ENCODE results near the gene EIF4A3.

The EIF4A3 gene

DNA sequence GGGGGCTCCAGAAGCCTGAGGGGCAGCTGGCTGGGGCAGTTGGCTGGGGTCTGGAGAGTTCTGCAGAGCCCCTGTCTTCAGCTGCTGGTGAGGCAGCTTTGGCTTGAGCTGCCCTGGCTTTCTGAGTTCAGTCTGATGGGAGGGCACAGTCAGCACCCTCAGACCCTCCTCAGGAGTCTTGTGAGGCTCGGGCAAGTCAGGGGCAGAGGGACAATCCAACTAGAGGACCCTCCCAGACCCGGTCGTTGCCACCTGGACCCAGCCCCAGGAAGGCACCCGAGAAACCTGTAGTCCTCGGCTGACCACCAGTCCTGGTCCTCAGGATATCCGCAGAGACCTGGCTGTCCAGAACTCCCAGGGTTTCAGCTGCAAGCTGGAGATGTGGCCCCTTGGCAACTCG, 24.8 kb upstream of the EIF4A3 start:
- TF ChIP-seq, protein P1, sequence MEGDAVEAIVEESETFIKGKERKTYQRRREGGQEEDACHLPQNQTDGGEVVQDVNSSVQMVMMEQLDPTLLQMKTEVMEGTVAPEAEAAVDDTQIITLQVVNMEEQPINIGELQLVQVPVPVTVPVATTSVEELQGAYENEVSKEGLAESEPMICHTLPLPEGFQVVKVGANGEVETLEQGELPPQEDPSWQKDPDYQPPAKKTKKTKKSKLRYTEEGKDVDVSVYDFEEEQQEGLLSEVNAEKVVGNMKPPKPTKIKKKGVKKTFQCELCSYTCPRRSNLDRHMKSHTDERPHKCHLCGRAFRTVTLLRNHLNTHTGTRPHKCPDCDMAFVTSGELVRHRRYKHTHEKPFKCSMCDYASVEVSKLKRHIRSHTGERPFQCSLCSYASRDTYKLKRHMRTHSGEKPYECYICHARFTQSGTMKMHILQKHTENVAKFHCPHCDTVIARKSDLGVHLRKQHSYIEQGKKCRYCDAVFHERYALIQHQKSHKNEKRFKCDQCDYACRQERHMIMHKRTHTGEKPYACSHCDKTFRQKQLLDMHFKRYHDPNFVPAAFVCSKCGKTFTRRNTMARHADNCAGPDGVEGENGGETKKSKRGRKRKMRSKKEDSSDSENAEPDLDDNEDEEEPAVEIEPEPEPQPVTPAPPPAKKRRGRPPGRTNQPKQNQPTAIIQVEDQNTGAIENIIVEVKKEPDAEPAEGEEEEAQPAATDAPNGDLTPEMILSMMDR (IDR thresholded peaks at IDR 0.05) = no peak

DNA sequence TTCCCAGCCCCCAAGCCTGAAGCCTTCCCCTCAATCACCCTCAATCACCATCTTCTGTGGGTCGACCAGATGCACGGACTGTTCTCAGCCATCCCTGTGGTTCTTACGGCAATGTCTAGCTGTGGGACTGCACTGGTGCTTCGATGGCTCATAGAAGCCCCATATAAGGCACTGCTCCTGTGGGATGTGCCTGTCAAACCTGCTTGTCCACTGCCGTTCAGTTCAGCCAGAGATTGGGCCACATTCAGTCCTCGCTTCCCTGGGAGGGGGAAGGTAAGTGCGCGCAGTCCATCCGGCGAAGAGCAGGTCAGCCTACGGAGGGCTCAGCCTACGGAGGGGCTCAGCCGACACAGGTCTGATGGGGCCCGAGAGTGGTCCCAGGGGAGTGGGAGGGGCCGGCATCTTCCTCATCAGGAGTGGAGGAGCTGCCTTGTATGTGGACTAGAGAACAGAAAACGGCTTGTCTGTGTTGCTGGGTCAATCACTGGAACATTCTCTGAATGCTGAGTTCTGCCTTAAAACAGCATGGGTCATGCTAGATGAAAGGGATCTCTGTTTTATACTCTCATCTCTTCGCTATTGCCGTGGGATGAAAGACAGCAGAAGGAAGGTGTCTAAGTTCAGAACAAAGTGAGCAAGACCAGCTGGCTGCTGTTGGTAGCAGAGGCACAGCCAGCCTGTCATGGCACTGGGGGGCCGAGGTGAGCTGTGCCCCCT, 23.0 kb upstream of the EIF4A3 start, which contains the start of gene CARD14:
TSS of gene CARD14 (plus strand) at position 247 of the 717 bp plus-strand sequence. CDS start 11,409 bp downstream, outside the sequence.
- TF ChIP-seq, protein P1 (IDR thresholded peaks at IDR 0.05) = no peak

DNA sequence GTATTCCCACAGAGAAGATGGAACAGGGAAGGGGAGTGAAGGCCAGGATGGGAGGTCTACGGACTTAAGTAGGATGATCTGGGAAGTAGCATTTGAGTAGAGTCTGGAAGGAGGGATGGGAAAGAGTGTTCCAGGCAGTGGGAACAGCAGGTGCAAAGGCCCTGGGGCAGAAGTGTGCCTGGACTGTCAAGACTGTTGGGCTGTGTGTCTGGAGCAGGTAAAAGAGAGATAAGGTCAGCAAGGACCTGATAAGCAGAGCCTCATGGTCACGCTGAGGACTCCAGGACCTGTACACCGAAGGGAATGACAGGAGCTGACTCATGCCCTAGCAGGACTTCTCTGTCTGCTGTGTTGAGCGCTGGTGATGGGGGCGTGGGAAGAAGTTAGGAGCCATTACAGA, 22.2 kb upstream of the EIF4A3 start:
- TF ChIP-seq, protein P1 (IDR thresholded peaks at IDR 0.05) = no peak

DNA sequence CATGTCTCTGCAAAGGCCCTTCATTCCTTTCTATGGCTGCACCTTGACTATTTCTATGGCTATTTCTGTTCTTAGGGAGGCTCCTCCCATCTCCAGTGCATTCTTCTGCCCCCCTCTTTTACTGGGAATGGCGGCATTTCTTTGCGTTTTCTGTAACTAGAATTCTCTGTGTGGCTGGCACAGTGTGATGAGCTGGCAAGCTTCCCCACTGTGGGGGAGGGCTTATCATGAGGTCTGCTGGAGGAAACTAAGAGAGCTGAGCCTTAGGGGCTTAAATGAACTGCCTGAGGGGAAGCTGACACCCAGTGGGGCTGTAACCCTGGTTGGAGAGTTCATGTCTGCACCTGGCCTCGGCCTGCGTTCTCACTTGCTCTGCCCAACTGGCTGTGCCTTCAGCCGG, 21.4 kb upstream of the EIF4A3 start:
- TF ChIP-seq, protein P1 (IDR thresholded peaks at IDR 0.05) = no peak

DNA sequence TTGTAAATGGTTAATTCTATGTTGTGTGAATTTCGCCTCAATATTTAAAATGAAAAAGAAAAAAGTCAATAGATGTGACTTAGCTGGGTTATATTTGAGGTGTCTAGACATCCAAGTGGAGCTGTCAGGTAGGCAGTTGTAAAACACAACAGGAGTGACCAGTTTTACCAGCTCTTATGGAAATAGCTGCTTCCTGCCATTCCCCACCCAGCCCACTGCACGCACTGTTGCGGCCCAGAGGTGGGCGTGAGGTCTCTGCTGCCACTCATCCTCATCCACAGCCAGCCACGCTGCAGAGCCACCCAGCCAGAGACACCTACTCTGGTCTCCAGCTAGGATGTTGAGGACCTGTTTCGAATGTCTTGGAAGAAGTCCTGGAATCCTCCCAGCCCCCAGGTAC, 19.5 kb upstream of the EIF4A3 start:
- TF ChIP-seq, protein P1 (IDR thresholded peaks at IDR 0.05) = no peak

DNA sequence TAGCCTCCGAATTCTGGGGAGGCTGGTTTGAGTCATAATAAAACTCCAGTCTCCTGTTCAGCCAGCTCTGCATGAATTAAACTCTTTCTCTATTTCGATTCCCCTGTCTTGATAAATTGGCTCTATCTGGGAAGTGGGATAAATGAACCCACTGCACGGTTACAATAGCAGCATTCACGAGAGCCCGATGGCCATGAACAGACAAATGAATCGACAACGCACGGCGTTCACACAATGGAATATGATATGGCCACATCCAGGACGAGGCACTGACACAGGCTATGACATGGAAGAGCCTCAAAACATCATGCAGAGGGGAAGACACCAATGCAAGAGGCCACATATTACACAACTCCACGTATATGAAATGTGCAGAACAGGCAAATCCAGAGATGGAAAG, 17.3 kb upstream of the EIF4A3 start:
- TF ChIP-seq, protein P1 (IDR thresholded peaks at IDR 0.05) = no peak

DNA sequence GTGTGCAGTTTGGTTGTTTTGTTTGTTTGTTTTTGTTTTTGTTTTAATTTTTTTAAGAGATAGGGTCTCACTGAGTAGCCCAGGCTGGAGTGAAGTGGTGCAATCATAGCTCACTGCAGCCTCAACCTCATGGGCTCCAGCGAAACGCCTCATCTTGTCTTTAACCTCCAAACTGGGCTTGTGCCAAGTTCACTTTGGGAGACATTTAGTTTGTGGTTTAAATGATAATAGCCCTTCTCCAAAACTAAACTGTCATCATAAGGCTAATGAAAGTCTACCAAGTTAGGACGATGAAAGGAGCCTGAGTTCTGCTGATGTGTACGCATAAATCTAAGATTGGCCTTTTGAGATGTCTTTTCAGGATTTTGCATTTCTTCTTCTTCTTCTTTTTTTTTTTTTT, 16.4 kb upstream of the EIF4A3 start:
- TF ChIP-seq, protein P1 (IDR thresholded peaks at IDR 0.05) = no peak

DNA sequence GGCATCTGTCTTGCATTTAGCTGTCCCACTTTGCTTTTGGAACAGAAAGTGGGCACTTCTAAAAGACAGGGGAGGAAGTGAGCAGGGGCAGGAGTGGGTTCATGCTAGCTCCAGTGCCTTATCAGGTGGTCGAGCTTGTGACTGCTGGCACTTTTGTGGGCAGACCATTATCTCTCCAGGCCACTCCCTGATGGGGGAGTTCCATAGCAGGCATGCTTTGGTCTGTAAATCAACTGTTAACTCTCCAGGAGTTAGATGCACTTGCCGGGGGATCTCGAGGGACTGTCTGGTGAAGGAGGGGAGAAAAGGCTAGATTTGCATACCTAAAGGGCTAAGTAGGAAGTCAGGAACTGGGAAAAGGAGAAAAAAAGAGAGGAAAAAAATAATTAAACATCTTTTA, 13.6 kb upstream of the EIF4A3 start:
- TF ChIP-seq, protein P1 (IDR thresholded peaks at IDR 0.05) = no peak

Data from LNCAP (cell line).